GM10248 (cell line): Measurements from ENCODE around the gene ANTXRL.
"Not testable (repeated sequence)": the region's sequence is repeated elsewhere in the genome, so short reads cannot be mapped to it uniquely, and the experiment has no call there.

Source experiments
- CTCF ChIA-PET: fragments of 300-600 bp; sonication (Branson Sonifier 250); formaldehyde crosslinking; extraction: SDS; loops from one replicate; lab custom pipeline; 2021; ENCODE audit warnings: antibody characterized with exemption; lab: Yijun Ruan, JAX
- POLR2A ChIA-PET: fragments of 350-650 bp; sonication (Branson Sonifier 250); formaldehyde crosslinking; extraction: SDS; loops from one replicate; lab custom pipeline; 2020; ENCODE audit warnings: antibody characterized with exemption; lab: Yijun Ruan, JAX
- DNase-seq: peaks from one replicate; pipeline ENCODE4 v3.0.0; 2012; ENCODE audit errors: extremely low spot score
- CTCF ChIP-seq: IDR thresholded peaks from 2 replicates; pipeline ENCODE4 v1.5.1; 2012; ENCODE audit warnings: mild to moderate bottlenecking, low read depth; ENCODE audit errors: extremely low read depth, missing control alignments, control extremely low read depth

Gene ANTXRL

GRCh38 chr10:46245381-46245900 is 41.4 kb upstream of the ANTXRL start:
- CTCF ChIA-PET: no interaction called here
- POLR2A ChIA-PET: no interaction called here
- TF ChIP-seq CTCF: no peak

GRCh38 chr10:46246400-46247180 is 40.2 kb upstream of the ANTXRL start:
- CTCF ChIA-PET: interaction anchor here (1.0 kb wide), 1 partner anchor 10 kb away, joined by 4 read pairs; no protein-coding TSS in a partner anchor
- DNase-seq, POLR2A ChIA-PET: not testable (repeated sequence)

More at GRCh38 chr10:46245381-46245900, 41.4 kb upstream of the ANTXRL start:
- DNase-seq: no peak

GRCh38 chr10:46247181-46247475 is 39.7 kb upstream of the ANTXRL start:
- POLR2A ChIA-PET: no interaction called here
- CTCF ChIA-PET: interaction anchor here (1.0 kb wide), 1 partner anchor 10 kb away, joined by 4 read pairs; no protein-coding TSS in a partner anchor
- DNase-seq: no peak
- no peak for TF ChIP-seq CTCF

GRCh38 chr10:46247808-46248569 is 38.8 kb upstream of the ANTXRL start:
- CTCF ChIA-PET: interaction anchor here (1.0 kb wide), 1 partner anchor 9 kb away, joined by 4 read pairs; no protein-coding TSS in a partner anchor
- TF ChIP-seq CTCF: no peak
- DNase-seq: no peak
- POLR2A ChIA-PET: no interaction called here

GRCh38 chr10:46248651-46249146 is 38.1 kb upstream of the ANTXRL start:
- ChIA-PET POLR2A (no interaction called here), CTCF (no interaction called here)
- no peak for TF ChIP-seq CTCF
- no peak for DNase-seq

- POLR2A ChIA-PET, DNase-seq: not testable (repeated sequence)
- CTCF ChIA-PET: interaction anchor here (1.3 kb wide), 1 partner anchor 21 kb away, joined by 3 read pairs; no protein-coding TSS in a partner anchor
These were observed 37.0 kb upstream of the ANTXRL start for GRCh38 chr10:46249617-46250344.

- ChIA-PET POLR2A (no interaction called here), CTCF (interaction anchor here (1.3 kb wide), 1 partner anchor 21 kb away, joined by 3 read pairs; no protein-coding TSS in a partner anchor)
- TF ChIP-seq CTCF: no peak
- DNase-seq: no peak
These were observed 36.3 kb upstream of the ANTXRL start for GRCh38 chr10:46250481-46250880.
